CD14-positive monocyte (primary cell): ENCODE results near the gene SMG7. TPM values are rescaled to one million over a fixed set of nuclear protein-coding genes. Genes with fewer than 3 reads are reported as not detected.

Experiments
- DNase-seq, 3 donors: peaks; one replicate each; pipeline ENCODE4 v3.0.0-alpha.2; 2011 to 2022
- H2AFZ ChIP-seq: 2 replicates; pipeline ENCODE4 v1.6.0; 2012; ENCODE audit warnings: mild to moderate bottlenecking, low read depth, low read length, inconsistent platforms; ENCODE audit not compliant: insufficient read depth, poor library complexity, severe bottlenecking
- H3K27ac ChIP-seq, 2 donors: 1 replicate in 1 of 2; 2 replicates in 1 of 2; pipeline ENCODE4 v1.5.1; 2012 to 2013; ENCODE audit warnings: low read length in 2 of 2, control low read depth in 1 of 2, inconsistent platforms in 1 of 2, low read depth in 1 of 2, mild to moderate bottlenecking in 1 of 2
- H3K27me3 ChIP-seq, 2 donors: one replicate each; pipeline versions ENCODE4 v1.6.0 to v1.6.1; 2011 to 2013; ENCODE audit warnings: low read length in 2 of 2; ENCODE audit not compliant: control insufficient read depth in 2 of 2, insufficient read depth in 2 of 2
- H3K36me3 ChIP-seq, 2 donors: replicated peaks in 1 of 2; 1 replicate in 1 of 2; 2 replicates in 1 of 2; pipeline versions ENCODE4 v1.5.1 to v1.6.1; 2012 to 2013; ENCODE audit warnings: low read length in 2 of 2, control low read depth in 1 of 2, inconsistent platforms in 1 of 2, mild to moderate bottlenecking in 1 of 2; ENCODE audit not compliant: insufficient read depth in 2 of 2, control insufficient read depth in 1 of 2
- H3K4me1 ChIP-seq, 2 donors: 1 replicate in 1 of 2; 2 replicates in 1 of 2; pipeline versions ENCODE4 v1.5.1 to v1.6.1; 2012 to 2013; ENCODE audit warnings: low read length in 2 of 2, control low read depth in 1 of 2, inconsistent platforms in 1 of 2, mild to moderate bottlenecking in 1 of 2, moderate library complexity in 1 of 2; ENCODE audit not compliant: insufficient read depth in 2 of 2, control insufficient read depth in 1 of 2
- H3K4me2 ChIP-seq: replicated peaks from 2 replicates; pipeline ENCODE3; 2012; ENCODE audit warnings: low read length, moderate library complexity, mild to moderate bottlenecking; ENCODE audit not compliant: poor library complexity, severe bottlenecking; ENCODE audit errors: extremely low read depth
- H3K4me3 ChIP-seq, 3 experiments: fragments of 200-600 bp in 1 of 3; sonication (generic) in 1 of 3; replicated peaks in 1 of 3; 1 replicate in 2 of 3; 2 replicates in 1 of 3; pipeline ENCODE4 v1.5.1; 2011 to 2013; ENCODE audit warnings: low read length in 3 of 3, mild to moderate bottlenecking in 3 of 3, control low read depth in 2 of 3, low read depth in 2 of 3, inconsistent platforms in 1 of 3, moderate library complexity in 1 of 3
- H3K79me2 ChIP-seq: 2 replicates; pipeline ENCODE4 v1.6.0; 2012; ENCODE audit warnings: mild to moderate bottlenecking, control low read depth, inconsistent platforms, low read length, moderate library complexity; ENCODE audit not compliant: insufficient read depth
- H3K9ac ChIP-seq: 2 replicates; pipeline ENCODE4 v1.6.0; 2017; ENCODE audit warnings: low read length, mild to moderate bottlenecking; ENCODE audit not compliant: insufficient read depth, poor library complexity, severe bottlenecking
- H3K9me3 ChIP-seq, 2 donors: replicated peaks in 1 of 2; 1 replicate in 1 of 2; 2 replicates in 1 of 2; pipeline versions ENCODE4 v1.5.1 to v1.6.1; 2012 to 2013; ENCODE audit warnings: low read length in 2 of 2, control low read depth in 1 of 2; ENCODE audit not compliant: control insufficient read depth in 1 of 2, insufficient read depth in 1 of 2
- H4K20me1 ChIP-seq: 2 replicates; pipeline ENCODE4 v1.6.0; 2012; ENCODE audit warnings: mild to moderate bottlenecking, low read length, control low read depth, moderate library complexity; ENCODE audit not compliant: insufficient read depth
- H3K27ac Mint-ChIP-seq, 7 donors: one replicate each; pipeline ENCODE4 v1.8.0; 2020; ENCODE audit warnings: mild to moderate bottlenecking in 7 of 7, mixed read lengths in 7 of 7, moderate library complexity in 6 of 7, inconsistent platforms in 2 of 7
- H3K27me3 Mint-ChIP-seq, 3 donors: one replicate each; pipeline ENCODE4 v1.8.0; 2021 to 2022; ENCODE audit warnings: low read depth in 3 of 3, mild to moderate bottlenecking in 3 of 3, mixed read lengths in 3 of 3, moderate library complexity in 3 of 3, inconsistent platforms in 1 of 3
- H3K36me3 Mint-ChIP-seq, 2 donors: one replicate each; pipeline ENCODE4 v1.8.0; 2020; ENCODE audit warnings: mixed read lengths in 2 of 2, inconsistent platforms in 1 of 2, mild to moderate bottlenecking in 1 of 2
- H3K4me1 Mint-ChIP-seq: one replicate; pipeline ENCODE4 v1.8.0; 2020; ENCODE audit warnings: mild to moderate bottlenecking, mixed read lengths
- H3K4me3 Mint-ChIP-seq, 2 donors: one replicate each; pipeline ENCODE4 v1.8.0; 2020; ENCODE audit warnings: mild to moderate bottlenecking in 2 of 2, mixed read lengths in 2 of 2, moderate library complexity in 1 of 2
- H3K9me3 Mint-ChIP-seq, 7 donors: one replicate each; pipeline ENCODE4 v1.8.0; 2020 to 2022; ENCODE audit warnings: mixed read lengths in 7 of 7, mild to moderate bottlenecking in 6 of 7, moderate library complexity in 6 of 7, inconsistent platforms in 2 of 7
- whole genome bisulfite sequencing: methylation state at CpG from one replicate; pipeline ENCODE4 v1.1.5; 2013; ENCODE audit warnings: missing lambda C conversion rate; ENCODE audit not compliant: insufficient coverage; 5-methylcytosine and 5-hydroxymethylcytosine counted together
- intact Hi-C, 2 donors: fragments of 100-400 bp; cut with micrococcal nuclease; formaldehyde crosslinking; loops; one replicate each; pipeline versions ENCODE4 v1.15.0 to v1.15.1; 2023
- polyA plus RNA-seq, 3 donors: library from polyadenylated mRNA; depleted of rRNA in 1 of 3; unstranded in 2 of 3; stranded (reverse) in 1 of 3; fragments of 300-500 nt in 2 of 3; fragments of >200 nt in 1 of 3; fragmentation: Illumina TruSeq in 2 of 3; gene quantifications; 1 replicate in 2 of 3; 2 replicates in 1 of 3; pipeline ENCODE4 v1.2.3, GENCODE V29; 2012 to 2021
- TF ChIP-seq, protein P1 (sequence below): fragments of 200-600 bp; IDR thresholded peaks from one replicate; pipeline ENCODE4 v1.8.0; 2022; ENCODE audit warnings: antibody characterized with exemption, mild to moderate bottlenecking

The SMG7 gene
- polyA plus RNA-seq, 3 donors: 11.5 to 31.3 (median 19.4) TPM

- H3K4me3 ChIP-seq: no peak overlapping the region
- TF ChIP-seq, protein P1, sequence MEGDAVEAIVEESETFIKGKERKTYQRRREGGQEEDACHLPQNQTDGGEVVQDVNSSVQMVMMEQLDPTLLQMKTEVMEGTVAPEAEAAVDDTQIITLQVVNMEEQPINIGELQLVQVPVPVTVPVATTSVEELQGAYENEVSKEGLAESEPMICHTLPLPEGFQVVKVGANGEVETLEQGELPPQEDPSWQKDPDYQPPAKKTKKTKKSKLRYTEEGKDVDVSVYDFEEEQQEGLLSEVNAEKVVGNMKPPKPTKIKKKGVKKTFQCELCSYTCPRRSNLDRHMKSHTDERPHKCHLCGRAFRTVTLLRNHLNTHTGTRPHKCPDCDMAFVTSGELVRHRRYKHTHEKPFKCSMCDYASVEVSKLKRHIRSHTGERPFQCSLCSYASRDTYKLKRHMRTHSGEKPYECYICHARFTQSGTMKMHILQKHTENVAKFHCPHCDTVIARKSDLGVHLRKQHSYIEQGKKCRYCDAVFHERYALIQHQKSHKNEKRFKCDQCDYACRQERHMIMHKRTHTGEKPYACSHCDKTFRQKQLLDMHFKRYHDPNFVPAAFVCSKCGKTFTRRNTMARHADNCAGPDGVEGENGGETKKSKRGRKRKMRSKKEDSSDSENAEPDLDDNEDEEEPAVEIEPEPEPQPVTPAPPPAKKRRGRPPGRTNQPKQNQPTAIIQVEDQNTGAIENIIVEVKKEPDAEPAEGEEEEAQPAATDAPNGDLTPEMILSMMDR: no peak
- H3K9ac ChIP-seq: no peak overlapping the region
- H3K27ac ChIP-seq: no peak overlapping the region
- intact Hi-C loops: no loop called here
- no peak for DNase-seq
- H2AFZ ChIP-seq: no peak overlapping the region
- H3K9me3 Mint-ChIP-seq: peaks cover 0 to 6% (median 2%) of the 10 kb centered on the region in 7 donors
- H4K20me1 ChIP-seq: no peaks in the 10 kb centered on the region
- H3K79me2 ChIP-seq: no peaks in the 10 kb centered on the region
- H3K4me1 Mint-ChIP-seq: no peaks in the 10 kb centered on the region
- H3K9me3 ChIP-seq: no peaks in the 10 kb centered on the region
- no peaks in the 10 kb centered on the region for H3K4me1 ChIP-seq
- peaks cover 8 to 11% (median 11%) of the 10 kb centered on the region in 3 donors for H3K27me3 Mint-ChIP-seq
- no peak overlapping the region for H3K27ac Mint-ChIP-seq
- H3K27me3 ChIP-seq: peaks cover 10% of the 10 kb centered on the region in 2 donors
- no peak overlapping the region for H3K4me3 Mint-ChIP-seq
- H3K4me2 ChIP-seq: no peak overlapping the region
- no CpG with 5 or more reads among the region's 1 CpG for WGBS
- no peaks in the 10 kb centered on the region for H3K36me3 ChIP-seq
- no peaks in the 10 kb centered on the region for H3K36me3 Mint-ChIP-seq
Measured at GRCh38 chr1:183433703-183434102, 38.6 kb upstream of the SMG7 start.

DNA sequence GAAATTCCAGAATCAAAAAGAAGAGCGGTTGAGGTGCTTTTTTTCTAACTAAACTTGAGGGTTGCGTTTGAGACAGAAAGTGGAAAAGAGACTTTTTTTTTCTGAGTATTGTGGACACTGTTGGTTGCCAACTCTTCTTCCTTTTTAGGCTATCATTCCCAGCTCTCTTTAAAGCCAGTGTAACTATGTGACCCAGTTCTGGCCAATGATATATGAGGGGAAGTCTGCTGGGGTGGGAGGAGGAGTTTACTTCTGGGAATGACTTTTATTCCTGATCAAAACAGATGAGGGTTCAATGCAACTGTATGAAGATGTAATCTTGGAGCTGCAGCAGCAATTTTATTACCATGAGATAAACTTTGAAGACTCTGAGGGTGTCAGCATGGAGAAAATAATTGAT lies 36.8 kb upstream of the SMG7 start:
- H3K4me1 Mint-ChIP-seq: no peaks in the 10 kb centered on the region
- H3K27ac Mint-ChIP-seq: no peak overlapping the region
- no peaks in the 10 kb centered on the region for H3K79me2 ChIP-seq
- H3K27me3 Mint-ChIP-seq: peaks cover 5 to 11% (median 9%) of the 10 kb centered on the region in 3 donors
- peaks cover 5 to 10% of the 10 kb centered on the region in 2 donors for H3K27me3 ChIP-seq
- no peak overlapping the region for H3K27ac ChIP-seq
- TF ChIP-seq, protein P1: no peak
- H3K9me3 ChIP-seq: no peaks in the 10 kb centered on the region
- no peaks in the 10 kb centered on the region for H3K36me3 Mint-ChIP-seq
- no CpG with 5 or more reads among the region's 2 CpGs for WGBS
- H3K4me3 Mint-ChIP-seq: no peak overlapping the region
- H3K9ac ChIP-seq: no peak overlapping the region
- no peak overlapping the region for H3K4me3 ChIP-seq
- no peaks in the 10 kb centered on the region for H4K20me1 ChIP-seq
- peaks cover 0 to 3% (median 2%) of the 10 kb centered on the region in 7 donors for H3K9me3 Mint-ChIP-seq
- no peaks in the 10 kb centered on the region for H3K36me3 ChIP-seq
- no peak overlapping the region for H3K4me2 ChIP-seq
- no peaks in the 10 kb centered on the region for H3K4me1 ChIP-seq
- no peak overlapping the region for H2AFZ ChIP-seq
- no peak for DNase-seq
- intact Hi-C loops: no loop called here
